ENCODE data around the gene MGMT. TPM values are rescaled to one million over a fixed set of nuclear protein-coding genes. Genes with fewer than 3 reads are reported as not detected.

The MGMT gene
- total and polyA plus RNA-seq, 7 donors = 4.2 to 13.3 (median 7.5) TPM

- Histone ChIP-seq H3K27me3 (ENCODE audit: insufficient read depth in 3 of 3, low read length in 2 of 3) (no peaks in the 10 kb centered on the region), H3K4me3 (no peak overlapping the region), H3K36me3 (ENCODE audit: insufficient read depth in 1 of 2, low read depth in 1 of 2) (no peaks in the 10 kb centered on the region), H3K4me1 (no peaks in the 10 kb centered on the region), H3K27ac (no peak overlapping the region), H3K9me3 (no peaks in the 10 kb centered on the region)
- DNase-seq (no peak), ATAC-seq (no peak)
- TF ChIP-seq CTCF (IDR thresholded peaks at IDR 0.05) = no peak
- intact Hi-C loops (cut with DNase I) = no loop called here
- WGBS, 3 donors = 89 to 93% (median 90%) methylated on average over 5 of the region's 5 CpGs
Measured at GRCh38 chr10:129448539-129448938, 18.5 kb upstream of the MGMT start.

- Histone ChIP-seq H3K4me1 (no peaks in the 10 kb centered on the region), H3K27ac (no peak overlapping the region), H3K27me3 (ENCODE audit: insufficient read depth in 3 of 3, low read length in 2 of 3) (no peaks in the 10 kb centered on the region), H3K9me3 (no peaks in the 10 kb centered on the region), H3K4me3 (no peak overlapping the region), H3K36me3 (ENCODE audit: insufficient read depth in 1 of 2, low read depth in 1 of 2) (no peaks in the 10 kb centered on the region)
- DNase-seq (no peak), ATAC-seq (no peak)
- WGBS, 3 donors = 61 to 88% (median 74%) methylated on average over 2 of the region's 2 CpGs
- TF ChIP-seq CTCF (IDR thresholded peaks at IDR 0.05) = no peak
- intact Hi-C loops (cut with DNase I) = no loop called here
Measured at GRCh38 chr10:129449893-129450292, 17.1 kb upstream of the MGMT start.

- Histone ChIP-seq H3K27me3 (ENCODE audit: insufficient read depth in 3 of 3, low read length in 2 of 3) (no peaks in the 10 kb centered on the region), H3K4me1 (no peaks in the 10 kb centered on the region), H3K27ac (no peak overlapping the region), H3K36me3 (ENCODE audit: insufficient read depth in 1 of 2, low read depth in 1 of 2) (no peaks in the 10 kb centered on the region), H3K4me3 (no peak overlapping the region), H3K9me3 (no peaks in the 10 kb centered on the region)
- intact Hi-C loops (cut with DNase I) = no loop called here
- no peak for TF ChIP-seq CTCF (IDR thresholded peaks at IDR 0.05)
- 91 to 95% (median 92%) methylated on average over 3 of the region's 3 CpGs for WGBS, 3 donors
- ATAC-seq (no peak), DNase-seq (no peak)
Measured at GRCh38 chr10:129450391-129450790, 16.6 kb upstream of the MGMT start.

GRCh38 chr10:129455625-129456024, 11.4 kb upstream of the MGMT start:
- TF ChIP-seq CTCF (IDR thresholded peaks at IDR 0.05) = no peak
- Histone ChIP-seq H3K9me3 (no peaks in the 10 kb centered on the region), H3K4me3 (no peak overlapping the region), H3K4me1 (peaks cover 9% of the 10 kb centered on the region), H3K27me3 (ENCODE audit: insufficient read depth in 3 of 3, low read length in 2 of 3) (no peaks in the 10 kb centered on the region), H3K36me3 (ENCODE audit: insufficient read depth in 1 of 2, low read depth in 1 of 2) (no peaks in the 10 kb centered on the region), H3K27ac (no peak overlapping the region)
- DNase-seq (no peak), ATAC-seq (no peak)
- intact Hi-C loops (cut with DNase I) = no loop called here
- 68 to 74% (median 70%) methylated on average over 6 of the region's 6 CpGs for WGBS, 3 donors

GRCh38 chr10:129459762-129460539, 7.1 kb upstream of the MGMT start:
- Histone ChIP-seq H3K27ac (no peak overlapping the region), H3K9me3 (no peaks in the 10 kb centered on the region), H3K4me3 (no peak overlapping the region), H3K36me3 (ENCODE audit: insufficient read depth in 1 of 2, low read depth in 1 of 2) (no peaks in the 10 kb centered on the region), H3K27me3 (ENCODE audit: insufficient read depth in 3 of 3, low read length in 2 of 3) (no peaks in the 10 kb centered on the region), H3K4me1 (peaks cover 9% of the 10 kb centered on the region)
- ATAC-seq (no peak), DNase-seq (no peak)
- WGBS, 3 donors = 93 to 97% (median 96%) methylated on average over 10 of the region's 10 CpGs
- intact Hi-C loops (cut with DNase I) = no loop called here
- no peak for TF ChIP-seq CTCF (IDR thresholded peaks at IDR 0.05)
